HG02840 (cell line): Measurements from ENCODE around the gene IQSEC3.
"Not testable (repeated sequence)": the region's sequence is repeated elsewhere in the genome, so short reads cannot be mapped to it uniquely, and the experiment has no call there.

Experiments used
- ATAC-seq: cut with Tn5 transposase; IDR thresholded peaks from one replicate; pipeline ENCODE4 v1.9.1; 2021; ENCODE audit warnings: mild to moderate bottlenecking, moderate library complexity, moderate number of reproducible peaks; ENCODE audit not compliant: unreplicated experiment, low FRiP score

IQSEC3 gene

GRCh38 chr12:51962-52361 is 14.6 kb upstream of the IQSEC3 start:
- not testable (repeated sequence) for ATAC-seq

GRCh38 chr12:52902-53734 is 13.4 kb upstream of the IQSEC3 start:
- not testable (repeated sequence) for ATAC-seq

GRCh38 chr12:53735-54730 is 12.5 kb upstream of the IQSEC3 start:
- ATAC-seq: no peak

- ATAC-seq: no peak
Measured at GRCh38 chr12:54750-55535, 11.6 kb upstream of the IQSEC3 start.

- ATAC-seq: no peak
Measured at GRCh38 chr12:56683-57346, 9.8 kb upstream of the IQSEC3 start.

- no peak for ATAC-seq
Measured at GRCh38 chr12:57539-57938, 9.0 kb upstream of the IQSEC3 start.

GRCh38 chr12:58832-59231 is 7.7 kb upstream of the IQSEC3 start:
- ATAC-seq: no peak

- not testable (repeated sequence) for ATAC-seq
Measured at GRCh38 chr12:61845-62244, 4.7 kb upstream of the IQSEC3 start.

GRCh38 chr12:65491-66063 is 990 bp upstream of the IQSEC3 start:
- ATAC-seq: not testable (repeated sequence)

- not testable (repeated sequence) for ATAC-seq
Measured at GRCh38 chr12:66782-67504, 376 bp downstream of the IQSEC3 start.

- ATAC-seq: not testable (repeated sequence)
Measured at GRCh38 chr12:69677-70076, 3.1 kb downstream of the IQSEC3 start.

- ATAC-seq: not testable (repeated sequence)
Measured at GRCh38 chr12:70541-70940, 4.0 kb downstream of the IQSEC3 start.

- not testable (repeated sequence) for ATAC-seq
Measured at GRCh38 chr12:72018-72417, 5.5 kb downstream of the IQSEC3 start.

GRCh38 chr12:74420-75190 is 8.0 kb downstream of the IQSEC3 start:
- ATAC-seq: not testable (repeated sequence)

- not testable (repeated sequence) for ATAC-seq
Measured at GRCh38 chr12:75541-75940, 9.0 kb downstream of the IQSEC3 start.

GRCh38 chr12:76102-76501 is 9.5 kb downstream of the IQSEC3 start:
- ATAC-seq: not testable (repeated sequence)

- ATAC-seq: not testable (repeated sequence)
Measured at GRCh38 chr12:76551-76950, 10.0 kb downstream of the IQSEC3 start.

GRCh38 chr12:77101-77719 is 10.6 kb downstream of the IQSEC3 start:
- not testable (repeated sequence) for ATAC-seq
